Prostate gland (tissue), 2 donors: ENCODE results near the gene FBXO41. TPM values are rescaled to one million over a fixed set of nuclear protein-coding genes. Genes with fewer than 3 reads are reported as not detected.

Experiments used
- DNase-seq: peaks from one replicate; pipeline ENCODE4 v3.0.0-alpha.2; 2019; ENCODE audit warnings: low spot score
- H3K27ac ChIP-seq, 2 donors: fragments of 200-600 bp; sonication (generic); 2 replicates each; pipeline ENCODE4 v1.5.1; 2017 to 2019
- H3K27me3 ChIP-seq: fragments of 200-600 bp; sonication (generic); replicated peaks from 2 replicates; pipeline ENCODE4 v1.5.1; 2019; ENCODE audit not compliant: insufficient read depth
- H3K36me3 ChIP-seq, 2 donors: fragments of 200-600 bp; sonication (generic); 1 replicate in 1 of 2; 2 replicates in 1 of 2; pipeline versions ENCODE4 v1.5.1 to v1.8.1; 2017 to 2019
- H3K4me1 ChIP-seq: fragments of 200-600 bp; sonication (generic); replicated peaks from 2 replicates; pipeline ENCODE4 v1.5.1; 2019
- H3K4me3 ChIP-seq, 2 donors: fragments of 200-600 bp; sonication (generic); 2 replicates each; pipeline ENCODE4 v1.5.1; 2017 to 2019
- H3K9me3 ChIP-seq: fragments of 200-600 bp; sonication (generic); 2 replicates; pipeline ENCODE4 v1.5.1; 2017
- CTCF ChIP-seq, 4 experiments: fragments of 200-600 bp in 2 of 4; fragments of 450-650 bp in 2 of 4; sonication (generic) in 2 of 4; IDR thresholded peaks; 1 replicate in 3 of 4; 2 replicates in 1 of 4; pipeline ENCODE4 v1.5.1; 2016 to 2019; ENCODE audit warnings: antibody characterized with exemption in 4 of 4, mild to moderate bottlenecking in 2 of 4, moderate library complexity in 2 of 4
- POLR2A ChIP-seq: fragments of 450-650 bp; IDR thresholded peaks from one replicate; pipeline ENCODE4 v1.6.1; 2016; ENCODE audit warnings: antibody characterized with exemption, mild to moderate bottlenecking
- POLR2AphosphoS5 ChIP-seq: sonication (generic); formaldehyde crosslinking; IDR thresholded peaks from one replicate; pipeline ENCODE4 v1.6.1; 2017; ENCODE audit warnings: antibody characterized with exemption
- WGBS: methylation state at CpG from one replicate; pipeline ENCODE4 v1.1.5; 2018; 5-methylcytosine and 5-hydroxymethylcytosine counted together
- intact Hi-C: fragments of 100-400 bp; cut with DNase I; formaldehyde crosslinking; loops from one replicate; pipeline ENCODE4 v1.14.2; 2022
- total RNA-seq, 2 donors: library from RNA; depleted of rRNA; stranded (reverse); fragments of >200 nt; gene quantifications; one replicate each; pipeline ENCODE4 v1.1.0, GENCODE V29; 2016

The FBXO41 gene
- total RNA-seq, 2 donors from 2014 or later: 4.2 to 7.4 TPM

- WGBS: 2% methylated on average over 25 of the region's 37 CpGs
- intact Hi-C loops: loop anchor here (5.0 kb wide), 1 partner anchor 155 kb away; the partner anchor contains the start of gene ALMS1
- TF ChIP-seq POLR2AphosphoS5: no peak
- TF ChIP-seq CTCF (IDR thresholded peaks at IDR 0.05): no peak
- TF ChIP-seq POLR2A: no peak
These were observed 51.7 kb downstream of the FBXO41 start for GRCh38 chr2:73232403-73233153.

GRCh38 chr2:73228631-73229030 is 55.6 kb downstream of the FBXO41 start:
- Histone ChIP-seq H3K36me3 (no peaks in the 10 kb centered on the region), H3K4me3 (no peak overlapping the region), H3K9me3 (no peaks in the 10 kb centered on the region), H3K27ac (no peak overlapping the region), H3K27me3 (no peaks in the 10 kb centered on the region), H3K4me1 (no peaks in the 10 kb centered on the region)
- no peak for DNase-seq
- WGBS: 78% methylated on average over 14 of the region's 14 CpGs
- intact Hi-C loops: no loop called here
- TF ChIP-seq POLR2AphosphoS5: no peak
- TF ChIP-seq POLR2A: no peak
- TF ChIP-seq CTCF (IDR thresholded peaks at IDR 0.05): no peak

More at GRCh38 chr2:73232403-73233153, 51.7 kb downstream of the FBXO41 start:
- H3K27me3 ChIP-seq: no peaks in the 10 kb centered on the region
- H3K4me3 ChIP-seq: peak overlapping the region; percentile 60 to 77
- H3K27ac ChIP-seq: peak overlapping the region; percentile 38 to 44
- no peaks in the 10 kb centered on the region for H3K36me3 ChIP-seq
- no peaks in the 10 kb centered on the region for H3K9me3 ChIP-seq
- H3K4me1 ChIP-seq: peaks cover under 1% of the 10 kb centered on the region
- DNase-seq: no peak

GRCh38 chr2:73227086-73227485 is 57.2 kb downstream of the FBXO41 start:
- Histone ChIP-seq H3K4me1 (no peaks in the 10 kb centered on the region), H3K9me3 (no peaks in the 10 kb centered on the region), H3K4me3 (no peak overlapping the region), H3K36me3 (no peaks in the 10 kb centered on the region), H3K27me3 (no peaks in the 10 kb centered on the region), H3K27ac (no peak overlapping the region)
- TF ChIP-seq CTCF (IDR thresholded peaks at IDR 0.05): no peak
- TF ChIP-seq POLR2A: no peak
- no peak for TF ChIP-seq POLR2AphosphoS5
- 65% methylated on average over 3 of the region's 3 CpGs for WGBS
- no peak for DNase-seq
- intact Hi-C loops: no loop called here

- no peaks in the 10 kb centered on the region for H3K36me3 ChIP-seq
- no peaks in the 10 kb centered on the region for H3K4me1 ChIP-seq
- TF ChIP-seq POLR2AphosphoS5 (no peak), CTCF (IDR thresholded peaks at IDR 0.05) (no peak), POLR2A (no peak)
- no peak overlapping the region for H3K4me3 ChIP-seq
- WGBS: 74% methylated on average over 9 of the region's 9 CpGs
- H3K9me3 ChIP-seq: no peaks in the 10 kb centered on the region
- intact Hi-C loops: no loop called here
- DNase-seq: no peak
- H3K27me3 ChIP-seq: no peaks in the 10 kb centered on the region
- no peak overlapping the region for H3K27ac ChIP-seq
These were observed 58.5 kb downstream of the FBXO41 start for GRCh38 chr2:73225513-73226360.
